HG03575 (cell line): ENCODE measurements around the gene COL6A6.
"Not testable (repeated sequence)": the region's sequence is repeated elsewhere in the genome, so short reads cannot be mapped to it uniquely, and the experiment has no call there.

Source experiments
- ATAC-seq: cut with Tn5 transposase; IDR thresholded peaks from one replicate; pipeline ENCODE4 v1.9.1; 2021; ENCODE audit not compliant: unreplicated experiment, insufficient number of reproducible peaks, low FRiP score; ENCODE audit errors: extremely low read depth

Gene COL6A6

GRCh38 chr3:130527426-130527825 is 10.4 kb downstream of the COL6A6 start:
- ATAC-seq: no peak

- no peak for ATAC-seq
Observed at GRCh38 chr3:130528120-130528519, 11.1 kb downstream of the COL6A6 start.

GRCh38 chr3:130529486-130530215 is 12.7 kb downstream of the COL6A6 start:
- ATAC-seq: no peak

- no peak for ATAC-seq
Observed at GRCh38 chr3:130533247-130533646, 16.3 kb downstream of the COL6A6 start.

GRCh38 chr3:130537673-130538304 is 20.8 kb downstream of the COL6A6 start:
- ATAC-seq: no peak

GRCh38 chr3:130539005-130539404 is 22.0 kb downstream of the COL6A6 start:
- ATAC-seq: no peak

- ATAC-seq: no peak
Observed at GRCh38 chr3:130543322-130543721, 26.3 kb downstream of the COL6A6 start.

GRCh38 chr3:130546920-130547679 is 30.1 kb downstream of the COL6A6 start:
- no peak for ATAC-seq

- not testable (repeated sequence) for ATAC-seq
Observed at GRCh38 chr3:130547680-130548065, 30.7 kb downstream of the COL6A6 start.

GRCh38 chr3:130548356-130548755 is 31.4 kb downstream of the COL6A6 start:
- ATAC-seq: no peak

GRCh38 chr3:130557336-130558035 is 40.5 kb downstream of the COL6A6 start:
- no peak for ATAC-seq

GRCh38 chr3:130558366-130558765 is 41.4 kb downstream of the COL6A6 start:
- ATAC-seq: no peak

GRCh38 chr3:130565224-130565623 is 48.2 kb downstream of the COL6A6 start:
- ATAC-seq: no peak
